ENCODE measurements around the gene NINJ2. TPM values are rescaled to one million over a fixed set of nuclear protein-coding genes. Genes with fewer than 3 reads are reported as not detected.
A peak's percentile ranks its signal among the peaks of the same experiment; 100 is the strongest.

Gene NINJ2
- total and polyA plus RNA-seq, 10 donors: 6.6 to 18.8 (median 10.2) TPM

- intact Hi-C loops (cut with DNase I; ENCODE audit: low total_unique reads): no loop called here
- 77 to 89% (median 81%) methylated on average over 6 of the region's 6 CpGs for WGBS, 5 donors
- Histone ChIP-seq H3K4me3 (no peak overlapping the region), H3K9me3 (peaks cover 0 to 33% (median 17%) of the 10 kb centered on the region in 8 donors), H3K36me3 (no peaks in the 10 kb centered on the region), H3K4me1 (peaks cover 0 to 21% (median 5%) of the 10 kb centered on the region in 6 donors), H3K27ac (peak overlapping the region in 3 of 8 donors; percentile 30 to 51 (median 41)), H3K27me3 (replicated peaks in 1 of 7) (no peaks in the 10 kb centered on the region)
- TF ChIP-seq POLR2AphosphoS5 (IDR thresholded peaks at IDR 0.05) (no peak), POLR2A (IDR thresholded peaks at IDR 0.05) (no peak), CTCF (IDR thresholded peaks at IDR 0.05 in 8 of 11, conservative IDR thresholded peaks at IDR 0.05 in 3 of 11) (no peak)
- DNase-seq: no peak
Observed at GRCh38 chr12:530308-530707, 132.9 kb downstream of the NINJ2 start.

GRCh38 chr12:527729-528128 is 135.5 kb downstream of the NINJ2 start:
- no peaks in the 10 kb centered on the region for H3K36me3 ChIP-seq
- no peak for DNase-seq
- no peaks in the 10 kb centered on the region for H3K27me3 ChIP-seq (replicated peaks in 1 of 7)
- H3K9me3 ChIP-seq: peaks cover 0 to 31% (median 16%) of the 10 kb centered on the region in 8 donors
- TF ChIP-seq CTCF (IDR thresholded peaks at IDR 0.05 in 8 of 11, conservative IDR thresholded peaks at IDR 0.05 in 3 of 11) (no peak), POLR2AphosphoS5 (IDR thresholded peaks at IDR 0.05) (no peak), POLR2A (IDR thresholded peaks at IDR 0.05) (no peak)
- intact Hi-C loops (cut with DNase I; ENCODE audit: low total_unique reads): no loop called here
- H3K4me3 ChIP-seq: no peak overlapping the region
- WGBS, 5 donors: 77 to 90% (median 85%) methylated on average over 4 of the region's 4 CpGs
- H3K4me1 ChIP-seq: peaks cover 0 to 8% (median under 1%) of the 10 kb centered on the region in 6 donors
- H3K27ac ChIP-seq: no peak overlapping the region

GRCh38 chr12:527241-527640 is 136.0 kb downstream of the NINJ2 start:
- DNase-seq: no peak
- WGBS, 5 donors: 70 to 80% (median 72%) methylated on average over 5 to 7 of the region's 7 CpGs
- H3K9me3 ChIP-seq: peaks cover 0 to 26% (median 12%) of the 10 kb centered on the region in 8 donors
- no peaks in the 10 kb centered on the region for H3K36me3 ChIP-seq
- no peak overlapping the region for H3K27ac ChIP-seq
- no peak overlapping the region for H3K4me3 ChIP-seq
- intact Hi-C loops (cut with DNase I; ENCODE audit: low total_unique reads): no loop called here
- no peaks in the 10 kb centered on the region for H3K27me3 ChIP-seq (replicated peaks in 1 of 7)
- TF ChIP-seq CTCF (IDR thresholded peaks at IDR 0.05 in 8 of 11, conservative IDR thresholded peaks at IDR 0.05 in 3 of 11) (no peak), POLR2AphosphoS5 (IDR thresholded peaks at IDR 0.05) (no peak), POLR2A (IDR thresholded peaks at IDR 0.05) (no peak)
- H3K4me1 ChIP-seq: peaks cover 0 to 8% (median 0%) of the 10 kb centered on the region in 6 donors

GRCh38 chr12:526089-526488 is 137.2 kb downstream of the NINJ2 start:
- intact Hi-C loops (cut with DNase I; ENCODE audit: low total_unique reads): no loop called here
- Histone ChIP-seq H3K4me1 (peaks cover 0 to 8% (median 0%) of the 10 kb centered on the region in 6 donors), H3K36me3 (no peaks in the 10 kb centered on the region), H3K9me3 (peaks cover 0 to 16% (median 2%) of the 10 kb centered on the region in 8 donors), H3K4me3 (no peak overlapping the region), H3K27ac (no peak overlapping the region), H3K27me3 (replicated peaks in 1 of 7) (peaks cover 0 to 4% (median 0%) of the 10 kb centered on the region in 7 donors)
- no peak for DNase-seq
- TF ChIP-seq POLR2A (IDR thresholded peaks at IDR 0.05): no peak
- TF ChIP-seq CTCF (IDR thresholded peaks at IDR 0.05 in 8 of 11, conservative IDR thresholded peaks at IDR 0.05 in 3 of 11): no peak
- no peak for TF ChIP-seq POLR2AphosphoS5 (IDR thresholded peaks at IDR 0.05)
- WGBS, 5 donors: 47 to 70% (median 61%) methylated on average over 6 of the region's 6 CpGs
